ENCODE data around the gene STUM. TPM values are rescaled to one million over a fixed set of nuclear protein-coding genes. Genes with fewer than 3 reads are reported as not detected.
"Not testable (repeated sequence)": the region's sequence is repeated elsewhere in the genome, so short reads cannot be mapped to it uniquely, and the experiment has no call there.

The STUM gene, protein sequence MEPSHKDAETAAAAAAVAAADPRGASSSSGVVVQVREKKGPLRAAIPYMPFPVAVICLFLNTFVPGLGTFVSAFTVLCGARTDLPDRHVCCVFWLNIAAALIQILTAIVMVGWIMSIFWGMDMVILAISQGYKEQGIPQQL
- total RNA-seq, result 1.4 TPM
- long read RNA-seq, result 0 reads

DNA sequence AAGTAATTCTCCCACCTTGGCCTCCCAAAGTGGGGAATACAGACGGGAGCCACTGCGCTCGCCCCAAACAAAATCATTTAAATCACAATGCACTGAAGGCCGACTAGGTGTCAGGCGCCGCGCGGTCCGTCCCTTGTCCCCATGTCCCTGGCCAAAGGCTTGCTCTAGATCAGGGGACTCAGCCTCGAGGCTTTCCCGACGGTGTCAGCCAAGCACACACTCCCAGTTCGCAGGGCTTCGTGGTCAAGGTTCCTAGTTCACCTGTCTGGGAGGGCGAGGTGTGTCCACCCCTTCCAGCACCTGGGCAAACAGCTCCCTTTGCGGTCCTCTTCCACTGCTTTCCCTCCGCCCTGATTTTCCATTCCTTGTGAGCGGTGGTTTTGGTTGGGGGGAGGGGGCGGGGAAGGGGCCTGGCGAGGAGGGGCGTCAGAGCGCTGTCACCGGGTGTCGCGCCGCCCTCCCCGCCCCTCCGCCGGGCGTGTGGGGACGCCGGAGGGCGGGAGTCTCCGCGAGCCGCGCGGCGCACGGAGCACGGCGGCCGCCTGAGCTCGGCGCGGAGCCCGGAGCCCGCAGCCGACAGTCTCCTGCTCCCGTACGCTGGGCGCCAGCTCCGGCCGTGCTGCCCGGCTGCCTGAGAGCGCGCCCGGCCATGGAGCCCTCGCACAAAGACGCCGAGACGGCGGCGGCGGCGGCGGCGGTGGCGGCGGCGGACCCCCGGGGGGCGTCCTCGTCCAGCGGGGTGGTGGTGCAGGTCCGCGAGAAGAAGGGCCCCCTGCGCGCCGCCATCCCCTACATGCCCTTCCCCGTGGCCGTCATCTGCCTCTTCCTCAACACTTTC lies at the start of gene STUM:
Gene STUM, plus strand, starts transcription at position 509 of the 838 bp plus-strand sequence. Its CDS starts 141 bp downstream, at position 650.
- no peak for DNase-seq (ENCODE audit: missing footprints)
- intact Hi-C loops (cut with DNase I), result loop anchor here (5.0 to 10.0 kb wide), 2 partner anchors 124 to 279 kb away; no protein-coding TSS in a partner anchor

DNA sequence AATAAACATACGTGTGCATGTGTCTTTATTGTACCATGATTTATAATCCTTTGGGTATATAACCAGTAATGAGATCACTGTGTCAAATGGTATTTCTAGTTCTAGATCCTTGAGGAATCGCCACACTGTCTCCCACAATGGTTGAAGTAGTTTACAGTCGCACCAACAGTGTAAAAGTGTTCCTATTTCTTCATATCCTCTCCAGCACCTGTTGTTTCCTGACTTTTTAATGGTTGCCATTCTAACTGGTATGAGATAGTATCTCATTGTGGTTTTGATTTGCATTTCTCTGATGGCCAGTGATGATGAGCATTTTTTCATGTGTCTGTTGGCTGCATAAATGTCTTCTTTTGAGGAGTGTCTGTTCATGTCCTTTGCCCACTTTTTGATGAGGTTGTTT lies 48.9 kb upstream of the STUM start:
- intact Hi-C loops (cut with DNase I); ATAC-seq; DNase-seq (ENCODE audit: missing footprints): not testable (repeated sequence)

More for the DNA sequence above, at the start of gene STUM:
- ATAC-seq, result peak; percentile 73

DNA sequence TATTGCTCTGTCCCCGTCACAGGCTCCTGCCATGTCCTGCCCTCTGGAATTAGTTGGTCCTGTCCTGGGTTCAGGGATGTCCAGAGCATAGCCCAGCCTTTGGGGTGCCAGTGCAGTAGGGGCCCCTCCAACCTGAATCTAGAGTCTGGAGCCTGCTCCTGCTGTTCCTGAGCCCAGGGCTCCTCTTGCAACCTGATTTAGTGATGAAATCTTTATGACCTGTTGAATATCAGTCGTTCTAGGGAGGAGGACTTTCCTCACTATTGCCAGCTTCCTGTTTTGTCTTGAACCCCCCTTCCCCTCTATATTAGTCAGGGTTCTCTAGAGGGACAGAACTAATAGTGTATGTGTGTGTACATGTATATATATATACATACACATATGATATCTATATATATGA lies 42.5 kb upstream of the STUM start:
- ATAC-seq (no peak), DNase-seq (ENCODE audit: missing footprints) (no peak)
- intact Hi-C loops (cut with DNase I), result no loop called here

DNA sequence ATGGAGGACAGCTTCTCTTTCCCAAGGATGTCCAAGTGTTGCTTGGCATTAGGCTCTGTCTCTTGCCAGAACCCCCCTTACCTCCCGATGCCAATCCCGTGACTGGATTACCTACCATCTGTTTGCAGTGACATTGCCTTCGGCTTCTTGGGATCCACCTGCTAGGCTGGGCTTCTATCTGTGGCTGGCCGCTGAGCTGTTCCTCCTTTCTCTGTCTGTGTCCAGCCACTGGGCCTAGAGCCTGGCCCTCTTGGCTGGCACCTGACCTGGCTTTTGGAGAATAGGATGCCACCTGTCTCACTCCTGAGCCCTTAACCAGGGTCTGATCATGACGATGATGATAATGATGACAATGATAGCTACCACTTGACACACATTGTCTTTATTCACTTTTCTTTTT lies 41.6 kb upstream of the STUM start:
- DNase-seq (ENCODE audit: missing footprints) (no peak), ATAC-seq (no peak)
- intact Hi-C loops (cut with DNase I), result no loop called here

DNA sequence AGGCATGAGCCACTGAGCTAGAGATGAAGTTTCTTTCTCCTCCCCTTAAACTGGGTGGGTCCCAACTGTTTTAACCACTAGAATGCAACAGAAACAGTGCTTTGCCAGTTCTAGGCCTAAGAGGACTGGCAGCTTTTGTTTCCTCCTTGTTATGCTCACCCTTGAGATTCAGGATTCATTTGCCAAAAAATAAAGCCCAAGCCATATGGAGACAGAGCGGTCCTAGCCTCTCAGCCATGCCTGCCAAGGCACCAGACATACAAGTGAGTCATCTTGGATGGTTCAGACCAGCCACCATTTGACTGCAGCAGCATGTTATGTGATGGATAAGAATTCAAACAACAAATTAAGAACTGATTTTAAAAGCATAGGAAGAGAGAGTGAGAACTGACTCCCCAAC lies 38.1 kb upstream of the STUM start:
- DNase-seq (ENCODE audit: missing footprints) (no peak), ATAC-seq (no peak)
- intact Hi-C loops (cut with DNase I), result no loop called here

DNA sequence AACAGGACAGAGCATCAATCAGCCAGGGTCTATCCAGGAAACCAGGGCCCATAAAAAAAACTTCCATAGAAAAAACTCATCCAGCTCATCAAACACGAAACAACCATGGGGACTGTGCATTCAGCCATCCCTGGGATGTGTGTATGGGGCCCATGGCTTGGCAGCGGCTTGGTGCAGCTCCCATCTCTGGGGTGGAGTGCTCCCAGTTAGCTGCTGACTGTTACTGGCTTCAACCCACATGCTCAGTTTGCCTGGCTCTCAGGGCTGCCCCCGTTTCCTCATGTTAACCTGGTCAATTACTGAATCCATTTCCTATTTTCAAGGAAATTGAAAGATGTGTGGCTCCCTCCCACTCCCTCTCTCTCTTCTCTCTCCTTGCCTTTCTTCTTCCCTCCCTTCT lies 37.3 kb upstream of the STUM start:
- intact Hi-C loops (cut with DNase I), result no loop called here
- ATAC-seq (no peak), DNase-seq (ENCODE audit: missing footprints) (no peak)

DNA sequence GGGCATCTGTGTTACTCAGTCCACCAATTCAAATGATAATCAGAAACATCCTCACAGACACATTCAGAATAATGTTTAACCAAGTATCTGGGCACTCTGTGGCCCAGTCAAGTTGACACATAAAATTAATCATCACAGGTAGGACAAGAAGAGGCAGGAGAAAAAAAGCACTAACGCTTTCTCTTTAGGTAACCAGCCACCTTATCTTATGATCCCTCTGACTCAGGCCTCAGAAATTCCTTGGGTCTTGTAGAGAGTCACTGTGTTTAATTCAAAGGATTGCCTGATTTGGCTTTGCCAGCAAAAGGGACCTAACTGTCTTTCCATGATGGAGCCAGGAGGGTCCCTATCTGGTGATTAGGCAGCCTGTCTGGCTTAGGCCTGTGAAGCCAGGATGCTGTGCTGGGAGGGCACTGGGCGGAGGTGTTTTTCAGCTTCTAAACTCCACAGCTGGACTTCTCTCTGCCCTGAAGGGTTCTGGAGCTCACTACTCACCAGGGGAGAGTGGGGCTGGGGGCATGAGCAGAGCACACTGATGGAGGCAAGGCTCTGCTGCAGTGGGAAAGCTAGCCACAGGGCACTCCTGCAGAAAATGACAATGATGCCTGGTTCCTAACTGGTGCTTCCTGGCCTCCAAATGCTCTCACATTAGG lies 36.4 kb upstream of the STUM start:
- intact Hi-C loops (cut with DNase I), result no loop called here

DNA sequence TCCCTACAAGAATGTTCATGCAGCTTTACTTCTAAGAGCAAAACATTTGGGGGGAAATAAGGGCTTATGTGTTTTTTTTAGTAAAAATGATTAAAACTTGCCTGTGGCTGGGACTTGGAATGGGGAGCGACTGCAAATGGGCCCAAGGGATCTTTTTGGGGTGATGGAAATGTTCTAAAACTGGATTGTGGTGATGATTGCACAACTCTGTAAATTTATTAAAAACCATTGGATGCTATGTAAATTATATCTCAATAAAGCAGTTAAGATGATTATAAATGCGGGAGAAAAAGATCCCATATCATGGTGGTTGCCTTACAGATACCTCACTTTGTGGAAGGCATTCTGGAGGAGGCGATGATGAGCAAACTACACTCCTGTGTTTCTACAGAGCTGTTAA lies 30.2 kb upstream of the STUM start:
- DNase-seq (ENCODE audit: missing footprints) (no peak), ATAC-seq (no peak)
- intact Hi-C loops (cut with DNase I), result no loop called here

More for the DNA sequence above, 36.4 kb upstream of the STUM start:
- no peak for ATAC-seq
- DNase-seq (ENCODE audit: missing footprints), result no peak

DNA sequence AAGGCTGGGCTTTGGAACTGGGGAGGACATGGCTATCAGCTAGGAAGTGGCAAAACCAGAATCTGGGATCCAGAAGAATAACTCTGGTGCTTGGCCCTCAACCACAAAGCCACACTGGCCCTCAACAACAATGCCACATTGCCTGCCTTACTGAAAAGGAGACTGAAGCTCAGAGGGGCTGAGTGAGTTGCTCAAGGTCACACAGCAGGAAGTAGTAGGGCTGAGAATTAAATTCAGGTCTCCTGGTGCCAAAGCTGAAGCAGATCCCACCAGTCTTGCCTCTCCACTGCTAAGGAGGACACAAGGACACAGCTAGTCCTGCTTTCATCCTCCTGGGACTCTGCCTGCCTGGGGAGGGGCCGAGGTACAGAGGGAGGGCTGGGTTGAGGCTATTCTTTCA lies 29.4 kb upstream of the STUM start:
- ATAC-seq (no peak), DNase-seq (ENCODE audit: missing footprints) (no peak)
- intact Hi-C loops (cut with DNase I), result no loop called here

DNA sequence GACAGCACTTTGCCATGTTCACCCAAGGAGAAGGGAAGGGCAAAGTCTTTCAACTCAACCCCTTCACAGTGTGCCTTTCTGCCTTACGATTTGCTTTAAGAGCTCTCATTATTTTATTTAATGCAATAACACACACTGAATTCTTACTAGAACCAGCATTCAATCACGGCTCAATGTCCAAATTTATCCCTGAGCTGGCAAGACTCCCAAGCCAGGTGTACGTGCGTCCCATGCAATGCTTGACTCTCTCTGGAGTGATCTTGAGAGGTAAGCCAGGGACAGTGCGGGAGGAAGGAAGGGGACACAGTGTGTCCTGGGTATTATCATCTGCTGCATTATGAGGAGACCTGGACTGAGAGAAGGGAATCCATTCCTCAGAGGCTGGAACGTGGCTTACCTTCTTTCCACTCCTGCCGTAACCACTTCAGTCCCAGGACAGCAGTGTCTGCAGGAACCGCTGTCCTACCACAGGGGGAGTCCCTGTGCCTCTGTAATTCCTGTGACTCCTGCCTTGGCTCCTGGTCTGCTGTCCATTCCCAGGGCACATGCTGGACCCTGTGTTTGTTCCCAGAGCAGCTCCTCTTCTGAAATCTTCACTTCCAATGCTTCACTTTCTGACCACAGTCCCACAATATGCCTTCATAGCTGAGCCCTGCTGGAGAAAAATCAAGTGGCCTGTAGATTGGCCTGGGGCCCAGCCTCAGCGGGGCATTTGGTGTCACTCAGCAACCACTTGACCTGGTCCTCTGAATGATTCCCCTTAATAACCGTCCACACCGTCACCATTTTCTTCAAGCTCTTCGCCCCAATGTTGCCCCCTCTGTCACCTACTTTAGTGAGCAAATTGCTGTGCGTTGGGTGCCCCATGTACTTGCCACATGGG lies 28.6 kb upstream of the STUM start:
- peak; percentile 40 for ATAC-seq
- no peak for DNase-seq (ENCODE audit: missing footprints)
- intact Hi-C loops (cut with DNase I), result no loop called here

DNA sequence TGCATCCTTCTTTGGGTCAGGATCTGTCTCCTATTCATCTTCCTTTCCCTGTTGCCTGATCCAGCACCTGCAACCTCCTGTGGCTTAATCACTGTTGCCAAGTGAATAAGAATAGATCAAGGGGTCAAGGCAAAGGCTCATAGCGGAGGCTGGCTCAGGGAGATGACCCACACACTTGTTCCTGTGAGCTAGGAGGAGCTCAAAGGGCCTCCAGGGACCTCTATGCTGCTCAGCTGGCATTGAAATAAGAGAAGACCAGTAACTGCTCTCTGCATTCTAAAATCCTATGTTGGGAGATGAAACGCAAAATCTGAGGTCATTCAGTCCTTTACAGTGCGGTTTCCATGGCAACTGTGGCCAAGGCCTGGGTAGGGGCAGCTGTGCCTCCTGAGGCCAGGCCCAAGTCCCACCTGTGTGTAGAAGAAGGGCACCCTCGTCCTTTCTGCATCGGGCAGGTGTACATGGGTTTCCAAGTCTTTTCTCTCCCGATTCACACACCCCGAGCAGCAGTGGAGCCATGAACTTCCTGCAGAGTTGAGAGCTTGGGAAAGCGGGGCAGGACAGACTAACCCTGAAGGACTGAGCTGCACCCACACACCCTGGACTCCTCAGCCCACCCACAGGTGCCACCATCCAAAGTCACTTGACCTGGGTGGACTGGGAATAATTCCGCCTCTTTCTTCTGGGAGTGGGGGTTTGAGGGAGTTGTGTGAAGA lies 27.8 kb upstream of the STUM start:
- DNase-seq (ENCODE audit: missing footprints) (no peak), ATAC-seq (no peak)
- intact Hi-C loops (cut with DNase I), result no loop called here

DNA sequence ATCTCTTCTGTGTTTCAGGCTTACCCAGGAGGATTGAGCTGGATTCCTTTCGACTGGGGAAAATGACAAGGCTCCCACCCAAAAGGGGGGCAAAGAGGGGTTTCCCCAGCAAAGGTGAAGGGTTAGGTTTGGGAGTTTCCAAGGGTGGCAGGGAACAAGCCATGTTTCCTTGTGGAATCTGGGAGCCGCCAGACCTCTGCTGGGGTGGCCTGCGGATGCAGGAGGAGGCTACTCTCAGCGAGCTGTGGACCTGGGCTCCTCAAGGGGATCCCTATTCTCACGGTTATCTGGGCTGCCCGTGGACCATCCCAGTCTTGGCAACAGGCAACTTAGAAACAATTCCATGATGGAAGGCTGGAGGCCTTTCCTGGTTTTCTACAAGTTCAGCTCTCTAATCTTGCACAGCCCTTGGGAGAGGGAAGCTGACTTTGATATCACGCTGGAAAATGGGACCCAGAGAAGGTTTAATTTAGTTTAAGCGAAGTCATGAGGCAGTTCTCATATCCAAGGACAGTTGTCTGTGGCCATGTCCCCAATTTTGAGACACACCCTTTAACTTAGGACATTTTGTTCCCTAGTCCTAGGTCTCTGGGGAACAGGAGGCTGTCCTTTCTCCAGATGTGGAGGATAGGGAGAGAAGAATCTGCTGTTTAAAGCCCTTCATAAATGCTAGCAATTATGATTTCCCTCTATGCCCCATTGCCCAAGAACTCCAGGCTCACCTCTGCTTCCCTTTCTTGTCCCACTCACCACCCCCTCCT lies 24.7 kb upstream of the STUM start:
- no peak for ATAC-seq
- no peak for DNase-seq (ENCODE audit: missing footprints)
- intact Hi-C loops (cut with DNase I), result no loop called here

DNA sequence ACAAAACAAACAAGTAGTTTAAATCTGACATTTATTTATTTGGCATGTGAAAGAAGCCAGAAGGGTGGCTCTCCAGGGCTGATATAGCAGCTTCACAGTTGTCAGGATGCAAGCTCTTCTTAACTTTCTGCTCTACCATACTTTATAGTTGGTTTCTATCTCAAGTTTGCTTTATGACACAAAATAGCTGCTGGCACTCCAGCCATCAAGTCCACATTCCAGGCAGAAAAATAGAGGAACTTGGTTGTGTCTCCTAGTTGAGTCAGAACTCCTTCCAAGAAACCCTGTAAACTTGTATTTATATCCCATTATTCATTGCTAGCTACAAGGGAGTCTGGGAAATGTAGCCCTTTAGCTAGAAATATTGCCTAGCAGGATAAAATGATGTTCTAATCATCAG lies 24.0 kb upstream of the STUM start:
- no peak for ATAC-seq
- intact Hi-C loops (cut with DNase I), result no loop called here
- no peak for DNase-seq (ENCODE audit: missing footprints)

DNA sequence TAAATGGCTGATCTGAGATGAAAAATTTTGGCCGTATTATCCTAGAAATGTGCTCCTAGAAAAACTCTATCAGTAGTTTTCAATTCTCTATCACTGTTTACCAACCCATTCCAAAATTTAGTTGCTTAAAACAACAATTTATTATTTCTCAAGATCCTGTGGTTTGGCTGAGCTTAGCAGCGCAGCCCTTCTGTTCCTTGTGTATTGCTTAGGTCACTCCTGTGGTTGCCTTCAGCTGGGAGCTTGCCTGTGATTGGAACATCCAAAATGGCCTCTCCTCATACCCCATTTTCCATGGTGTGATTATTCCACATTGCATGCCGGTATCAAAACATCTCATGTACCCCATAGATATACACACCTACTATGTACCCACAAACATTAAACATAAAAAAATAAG lies 22.8 kb upstream of the STUM start:
- DNase-seq (ENCODE audit: missing footprints) (no peak), ATAC-seq (no peak)
- intact Hi-C loops (cut with DNase I), result no loop called here

DNA sequence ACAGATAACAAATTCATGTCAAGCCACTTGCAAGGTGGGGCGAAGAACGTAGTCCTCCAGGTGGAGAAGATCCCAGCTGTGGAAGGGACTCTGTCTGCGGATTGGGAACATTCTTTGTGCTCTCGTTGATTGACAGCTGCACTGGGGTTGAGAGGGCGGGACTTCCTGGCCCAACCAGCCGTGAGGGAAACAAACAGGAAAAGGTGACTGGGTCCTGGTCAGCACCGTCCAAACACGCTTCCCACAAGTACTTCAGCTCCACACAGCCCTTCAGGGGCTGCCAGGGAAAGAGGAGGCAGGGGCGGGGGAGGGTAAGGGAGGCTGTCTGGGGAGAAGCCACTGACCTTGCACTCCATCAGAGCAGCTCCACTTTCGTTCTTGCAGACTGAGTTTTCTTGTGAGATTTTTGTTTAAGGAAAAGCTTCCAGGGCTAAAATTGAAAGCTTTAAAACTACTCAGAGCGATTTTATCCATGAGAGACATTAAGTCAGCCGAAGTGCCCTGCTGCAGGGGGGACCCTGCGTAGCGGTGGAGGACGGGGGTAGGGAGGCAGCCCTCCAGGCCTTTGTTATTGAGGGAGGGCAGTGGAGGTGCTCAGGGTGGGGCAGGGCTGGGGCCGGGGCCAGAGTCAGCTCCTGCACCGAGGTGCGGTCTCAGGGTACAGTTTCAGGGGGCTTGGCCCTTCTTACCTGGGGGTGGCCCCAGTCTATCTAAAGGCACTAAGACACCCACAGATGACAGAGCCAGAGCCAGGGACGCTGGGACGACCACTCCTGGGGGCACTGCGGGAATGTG lies 21.6 kb upstream of the STUM start:
- intact Hi-C loops (cut with DNase I), result no loop called here
- DNase-seq (ENCODE audit: missing footprints) (no peak), ATAC-seq (peak; percentile 53)

DNA sequence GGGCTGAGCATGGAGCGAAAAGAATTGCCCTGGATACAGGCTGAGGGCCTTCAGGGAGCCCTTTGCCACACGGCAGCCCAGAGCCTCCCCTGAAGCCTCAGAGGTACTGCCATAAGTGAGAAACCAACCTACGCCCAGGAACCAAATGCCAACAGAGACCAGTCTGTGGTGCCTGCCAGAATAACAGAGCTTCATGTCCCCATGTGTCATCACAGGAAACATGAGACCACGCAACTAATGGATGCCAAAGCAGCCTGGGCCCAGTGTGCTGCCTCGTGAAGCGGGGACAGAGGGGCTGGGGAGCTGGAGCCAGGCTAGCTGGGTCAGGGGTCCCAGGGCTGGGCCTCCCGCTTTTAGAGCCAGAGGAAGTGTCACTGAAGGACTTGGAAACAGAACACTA lies 18.7 kb upstream of the STUM start:
- ATAC-seq, result no peak
- intact Hi-C loops (cut with DNase I), result no loop called here
- DNase-seq (ENCODE audit: missing footprints), result no peak

DNA sequence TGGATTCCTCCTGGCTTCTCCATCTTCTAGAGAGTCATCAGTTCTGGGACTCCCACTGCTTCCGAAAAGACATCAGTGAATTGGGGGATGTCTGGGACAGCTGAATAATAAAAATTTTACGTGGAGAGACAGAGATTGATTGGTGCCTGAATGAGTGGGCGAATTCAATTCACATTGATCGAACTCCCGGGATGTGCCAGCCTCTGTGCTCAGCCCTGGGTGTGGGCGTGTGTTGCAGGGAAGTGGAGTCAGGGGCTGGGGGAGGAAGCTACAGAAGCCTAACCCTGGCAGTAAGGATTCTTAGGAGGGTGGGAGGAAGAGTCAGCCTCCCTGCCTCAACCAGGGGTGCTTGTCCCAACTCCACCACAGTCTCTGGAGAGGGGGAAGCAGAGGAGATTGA lies 18.0 kb upstream of the STUM start:
- ATAC-seq (no peak), DNase-seq (ENCODE audit: missing footprints) (no peak)
- intact Hi-C loops (cut with DNase I), result no loop called here
